Skeletal muscle satellite cell (primary cell): Measurements from ENCODE around the gene HCK.

ENCODE experiments used
- H3K27me3 ChIP-seq: 2 replicates; pipeline ENCODE4 v1.7.0; 2013; ENCODE audit warnings: low read length; ENCODE audit not compliant: control insufficient read depth, insufficient read depth
- H3K36me3 ChIP-seq: 2 replicates; pipeline ENCODE4 v1.7.0; 2013; ENCODE audit warnings: mild to moderate bottlenecking, control low read depth, low read length; ENCODE audit not compliant: insufficient read depth
- H3K4me1 ChIP-seq: 2 replicates; pipeline ENCODE4 v1.7.0; 2013; ENCODE audit warnings: low read length; ENCODE audit not compliant: control insufficient read depth, insufficient read depth
- H3K4me2 ChIP-seq: 2 replicates; pipeline ENCODE4 v1.7.0; 2013; ENCODE audit warnings: mild to moderate bottlenecking, low read length
- H3K4me3 ChIP-seq: 2 replicates; pipeline ENCODE4 v1.7.0; 2013; ENCODE audit warnings: low read length
- H3K9ac ChIP-seq: 2 replicates; pipeline ENCODE4 v1.7.0; 2013; ENCODE audit warnings: mild to moderate bottlenecking, low read depth, low read length, moderate library complexity
- H3K9me3 ChIP-seq: replicated peaks from 2 replicates; pipeline ENCODE4 v1.7.0; 2013; ENCODE audit warnings: mild to moderate bottlenecking, control low read depth, low read length

HCK gene

DNA sequence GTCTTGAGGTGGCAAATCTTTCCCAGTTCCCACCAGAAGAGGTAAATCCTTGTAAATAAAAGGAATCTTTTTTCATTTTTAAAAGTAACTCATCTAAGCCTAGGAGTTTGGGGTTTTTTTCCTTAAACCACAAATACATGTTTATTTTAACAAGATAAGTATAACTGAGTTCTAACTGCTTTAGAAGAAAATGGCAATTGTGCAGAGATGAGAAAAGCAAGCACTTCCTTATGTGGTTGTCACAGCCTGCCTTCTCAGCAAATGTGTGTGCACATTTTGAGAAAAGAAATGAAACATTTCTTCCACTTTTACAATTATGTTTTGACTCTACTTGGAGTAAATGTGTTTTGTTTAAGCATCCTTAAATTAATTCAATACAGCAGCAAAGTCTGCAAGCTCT is 17.7 kb downstream of the HCK start:
- Histone ChIP-seq H3K4me1 (peaks cover 9% of the 10 kb centered on the region), H3K4me2 (no peak overlapping the region), H3K4me3 (no peak overlapping the region), H3K36me3 (no peaks in the 10 kb centered on the region), H3K9me3 (no peaks in the 10 kb centered on the region), H3K9ac (no peak overlapping the region), H3K27me3 (peaks cover 54% of the 10 kb centered on the region)

DNA sequence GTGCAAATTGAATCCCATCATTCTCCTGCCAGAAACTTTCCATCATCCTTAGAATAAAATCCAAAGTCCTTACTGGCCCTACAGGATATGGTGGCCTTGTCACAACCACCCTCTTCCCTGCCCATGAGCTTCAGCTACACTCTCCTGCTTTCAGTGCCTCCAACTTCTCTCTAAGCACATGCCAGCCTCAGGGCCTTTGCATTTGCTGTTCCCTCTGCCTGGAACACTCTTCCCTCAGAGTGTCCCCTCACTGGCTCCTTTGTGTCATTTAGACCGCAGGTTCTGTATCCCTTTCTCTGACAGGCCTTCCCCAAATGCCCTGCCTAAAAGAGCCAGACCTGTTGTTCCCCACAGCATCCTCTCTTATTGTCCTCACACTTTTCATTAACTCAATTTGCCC is 18.2 kb downstream of the HCK start:
- Histone ChIP-seq H3K27me3 (peaks cover 52% of the 10 kb centered on the region), H3K36me3 (no peaks in the 10 kb centered on the region), H3K4me3 (no peak overlapping the region), H3K9me3 (no peaks in the 10 kb centered on the region), H3K4me2 (no peak overlapping the region), H3K9ac (no peak overlapping the region), H3K4me1 (peaks cover 9% of the 10 kb centered on the region)

DNA sequence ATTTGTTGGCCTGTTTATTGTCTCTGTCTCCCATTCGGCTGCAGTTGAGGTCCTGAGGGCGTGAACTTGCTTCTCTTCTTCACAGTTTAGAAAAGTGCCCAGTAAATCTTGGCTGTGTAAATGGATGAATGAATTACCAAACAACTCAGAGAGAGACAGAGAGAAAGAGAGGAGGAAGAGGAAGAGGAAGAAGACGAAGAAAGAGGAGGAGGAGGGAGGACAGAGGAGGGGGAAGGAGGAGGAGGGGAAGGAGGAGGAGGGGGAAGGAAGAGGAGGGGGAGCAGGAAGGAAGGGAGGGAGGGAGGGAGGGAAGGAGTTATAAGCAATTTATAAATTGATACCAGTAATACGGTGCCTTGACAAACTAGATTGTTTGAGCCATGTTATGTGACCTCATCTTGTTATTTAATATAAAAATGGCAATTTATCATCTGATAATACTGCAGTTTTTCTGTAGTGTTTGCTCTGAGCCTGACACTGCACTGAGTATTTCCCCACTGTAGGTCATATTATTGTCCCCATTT is 18.7 kb downstream of the HCK start:
- Histone ChIP-seq H3K4me2 (no peak overlapping the region), H3K9ac (no peak overlapping the region), H3K9me3 (no peaks in the 10 kb centered on the region), H3K27me3 (peaks cover 52% of the 10 kb centered on the region), H3K36me3 (no peaks in the 10 kb centered on the region), H3K4me3 (no peak overlapping the region), H3K4me1 (peaks cover 9% of the 10 kb centered on the region)

DNA sequence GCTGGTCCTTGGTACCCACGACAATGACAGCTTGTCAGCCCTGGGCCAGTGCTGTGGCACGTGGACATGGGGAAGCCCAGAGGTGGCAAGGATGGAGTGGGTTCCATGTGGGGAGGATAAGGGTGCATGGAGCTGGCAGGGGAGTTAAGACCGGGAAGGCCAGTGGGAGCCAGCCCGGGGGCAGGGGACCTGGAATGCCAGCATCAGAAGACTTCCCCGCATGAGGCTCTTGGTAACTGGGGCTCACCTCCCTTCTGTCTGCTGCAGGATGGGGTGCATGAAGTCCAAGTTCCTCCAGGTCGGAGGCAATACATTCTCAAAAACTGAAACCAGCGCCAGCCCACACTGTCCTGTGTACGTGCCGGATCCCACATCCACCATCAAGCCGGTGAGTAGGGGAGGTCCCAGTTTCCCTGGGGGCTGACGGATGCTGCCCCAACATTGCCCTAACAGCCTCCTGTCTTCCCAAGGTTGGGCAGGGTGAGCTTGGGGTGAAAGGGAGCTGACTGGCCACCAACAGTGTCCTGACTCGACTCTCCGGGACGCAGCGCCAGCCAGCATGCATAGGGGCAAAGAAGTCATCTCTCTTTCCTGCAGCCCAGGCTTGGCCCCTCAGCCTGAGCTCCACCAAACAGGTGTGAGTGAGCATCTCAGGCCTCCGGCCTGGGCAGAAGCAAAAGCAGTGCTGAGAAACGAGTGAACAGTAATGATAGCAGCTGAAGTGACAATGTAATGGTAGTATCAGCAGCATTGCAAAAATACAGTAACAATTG is 19.5 kb downstream of the HCK start:
- no peaks in the 10 kb centered on the region for H3K9me3 ChIP-seq
- H3K4me2 ChIP-seq, result no peak overlapping the region
- no peak overlapping the region for H3K9ac ChIP-seq
- no peak overlapping the region for H3K4me3 ChIP-seq
- no peaks in the 10 kb centered on the region for H3K36me3 ChIP-seq
- H3K4me1 ChIP-seq, result peaks cover 8% of the 10 kb centered on the region
- peaks cover 52% of the 10 kb centered on the region for H3K27me3 ChIP-seq

DNA sequence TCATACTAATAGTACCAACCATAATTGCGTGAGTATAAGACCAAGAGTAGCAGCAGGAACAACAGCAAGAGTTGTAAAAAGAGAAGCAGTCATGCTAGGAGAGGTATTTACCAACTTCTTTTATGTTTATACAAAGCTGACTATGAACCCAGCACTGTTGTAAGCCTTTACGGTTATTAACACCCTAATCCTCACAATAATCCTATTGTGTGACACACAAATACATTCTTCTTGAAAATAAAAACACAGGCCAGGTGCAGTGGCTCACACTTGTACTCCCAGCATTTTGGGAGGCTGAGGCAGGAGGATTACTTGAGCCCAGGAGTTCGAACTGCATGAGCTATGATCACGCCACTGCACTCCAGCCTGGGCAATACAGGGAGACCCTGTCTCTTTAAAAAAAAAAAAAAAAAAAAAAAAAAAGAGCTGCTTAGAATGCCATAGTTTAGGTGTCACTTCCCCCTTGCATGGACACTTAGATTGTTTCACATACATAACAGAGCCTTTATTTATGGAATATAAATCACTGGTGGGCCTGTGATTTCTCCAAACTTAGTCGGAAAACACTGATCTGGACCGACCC is 20.2 kb downstream of the HCK start:
- Histone ChIP-seq H3K36me3 (no peaks in the 10 kb centered on the region), H3K9me3 (no peaks in the 10 kb centered on the region), H3K27me3 (peaks cover 55% of the 10 kb centered on the region), H3K9ac (no peak overlapping the region), H3K4me3 (no peak overlapping the region), H3K4me1 (peaks cover 2% of the 10 kb centered on the region), H3K4me2 (no peak overlapping the region)

DNA sequence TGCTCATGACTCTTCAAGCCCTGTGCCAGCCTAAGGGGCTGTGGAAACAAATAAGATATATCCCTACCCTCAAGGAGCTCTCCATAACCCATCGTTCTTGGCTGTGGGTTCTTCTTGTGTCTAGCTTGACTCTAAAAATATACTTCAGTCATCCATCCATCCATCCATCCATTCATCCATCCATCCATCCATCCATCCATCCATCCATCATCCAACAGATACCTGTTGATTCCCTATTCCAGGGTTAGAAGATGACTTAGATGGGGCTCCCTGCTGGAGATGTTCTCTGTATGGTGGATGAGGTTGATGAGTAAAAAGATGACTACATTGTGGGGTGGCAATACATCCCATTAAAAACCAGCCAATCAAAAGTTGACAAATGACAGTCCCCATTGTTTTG is 23.5 kb downstream of the HCK start:
- H3K27me3 ChIP-seq, result peaks cover 58% of the 10 kb centered on the region
- no peaks in the 10 kb centered on the region for H3K36me3 ChIP-seq
- H3K4me1 ChIP-seq, result no peaks in the 10 kb centered on the region

DNA sequence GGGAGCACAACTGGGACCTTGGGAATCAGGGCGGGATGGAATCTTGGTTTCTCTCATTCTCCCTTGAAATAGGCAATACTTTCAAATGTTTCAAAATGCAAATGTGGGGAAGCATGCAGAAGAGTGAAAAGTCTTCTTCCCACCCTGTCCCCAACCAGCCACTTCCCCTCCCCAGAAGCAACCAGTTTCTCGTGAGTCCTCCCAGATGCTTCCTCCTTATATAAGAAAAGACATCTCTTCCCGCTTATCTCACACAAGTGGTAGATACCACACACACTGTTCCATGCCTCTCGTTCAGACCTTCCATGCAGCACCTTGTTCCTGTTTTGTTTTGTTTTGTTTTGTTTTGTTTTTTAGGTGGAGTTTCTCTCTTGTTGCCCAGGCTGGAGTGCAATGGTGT is 25.1 kb downstream of the HCK start:
- H3K9ac ChIP-seq, result no peak overlapping the region
- H3K9me3 ChIP-seq, result no peaks in the 10 kb centered on the region
- no peak overlapping the region for H3K4me2 ChIP-seq
- no peaks in the 10 kb centered on the region for H3K36me3 ChIP-seq
- H3K4me1 ChIP-seq, result no peaks in the 10 kb centered on the region
- H3K27me3 ChIP-seq, result peaks cover 61% of the 10 kb centered on the region
- H3K4me3 ChIP-seq, result no peak overlapping the region

More for the DNA sequence above, 23.5 kb downstream of the HCK start:
- Histone ChIP-seq H3K4me2 (no peak overlapping the region), H3K4me3 (no peak overlapping the region), H3K9me3 (no peaks in the 10 kb centered on the region), H3K9ac (no peak overlapping the region)

DNA sequence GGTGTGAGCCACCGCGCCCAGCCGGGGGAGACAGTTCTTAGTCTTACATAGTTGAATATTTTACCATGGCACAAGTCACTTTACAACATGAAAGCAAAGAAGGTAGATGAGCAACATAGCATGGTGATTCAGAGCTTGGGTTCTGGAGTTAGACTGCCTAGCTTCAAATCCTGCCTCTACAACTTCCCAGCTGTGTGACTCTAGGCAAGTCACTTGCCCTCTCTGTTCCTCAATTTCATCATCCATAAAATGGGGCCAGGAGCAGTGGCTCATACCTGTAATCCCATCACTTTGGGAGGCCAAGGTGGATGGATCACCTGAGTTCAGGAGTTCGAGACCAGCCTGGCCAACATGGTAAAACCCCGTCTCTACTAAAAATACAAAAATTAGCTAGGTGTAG is 26.3 kb downstream of the HCK start:
- Histone ChIP-seq H3K4me2 (no peak overlapping the region), H3K4me3 (no peak overlapping the region), H3K9me3 (no peaks in the 10 kb centered on the region), H3K9ac (no peak overlapping the region), H3K27me3 (peaks cover 66% of the 10 kb centered on the region), H3K4me1 (no peaks in the 10 kb centered on the region), H3K36me3 (no peaks in the 10 kb centered on the region)

DNA sequence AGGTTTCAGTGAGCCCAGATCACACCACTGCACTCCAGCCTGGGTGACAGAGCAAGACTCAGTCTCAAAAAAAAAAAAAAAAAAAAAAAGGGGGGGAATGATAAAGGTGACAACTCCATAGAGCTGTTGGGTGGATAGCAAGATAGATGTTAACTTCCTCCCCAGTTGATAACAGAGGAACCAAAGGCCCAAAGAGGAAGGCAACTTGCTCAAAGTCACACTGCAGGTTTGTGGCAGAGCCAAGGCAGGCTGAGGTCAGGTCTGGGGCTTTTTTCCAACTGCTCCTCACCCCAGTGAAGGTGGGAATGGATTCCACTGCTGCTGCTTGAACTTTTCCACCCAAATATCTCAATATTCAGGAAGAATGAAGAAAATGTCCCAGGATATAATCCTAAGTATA is 26.7 kb downstream of the HCK start:
- Histone ChIP-seq H3K27me3 (peaks cover 68% of the 10 kb centered on the region), H3K9ac (no peak overlapping the region), H3K4me2 (no peak overlapping the region), H3K9me3 (no peaks in the 10 kb centered on the region), H3K4me1 (no peaks in the 10 kb centered on the region), H3K36me3 (no peaks in the 10 kb centered on the region), H3K4me3 (no peak overlapping the region)

DNA sequence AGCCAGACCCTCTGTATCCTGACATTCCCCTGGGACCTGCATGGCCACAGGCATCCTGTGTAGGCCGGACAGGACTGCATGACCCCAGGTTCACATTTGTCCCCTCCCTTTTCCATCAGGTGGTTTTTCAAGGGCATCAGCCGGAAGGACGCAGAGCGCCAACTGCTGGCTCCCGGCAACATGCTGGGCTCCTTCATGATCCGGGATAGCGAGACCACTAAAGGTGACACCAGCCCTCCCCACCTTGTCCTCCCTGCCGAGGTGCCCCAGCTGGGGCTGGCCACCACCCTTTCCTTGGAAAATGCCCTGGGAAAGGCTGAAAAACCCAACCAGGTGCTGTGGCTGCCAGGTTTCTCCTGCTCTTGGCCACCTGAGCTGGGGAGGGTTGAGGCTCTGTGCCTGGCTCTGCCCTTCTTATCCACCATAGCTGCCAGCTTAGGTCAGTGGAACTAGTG is 27.6 kb downstream of the HCK start:
- H3K27me3 ChIP-seq, result peaks cover 68% of the 10 kb centered on the region
- H3K4me3 ChIP-seq, result no peak overlapping the region
- H3K4me1 ChIP-seq, result no peaks in the 10 kb centered on the region
- H3K36me3 ChIP-seq, result no peaks in the 10 kb centered on the region
- no peaks in the 10 kb centered on the region for H3K9me3 ChIP-seq
- H3K4me2 ChIP-seq, result no peak overlapping the region
- H3K9ac ChIP-seq, result no peak overlapping the region

DNA sequence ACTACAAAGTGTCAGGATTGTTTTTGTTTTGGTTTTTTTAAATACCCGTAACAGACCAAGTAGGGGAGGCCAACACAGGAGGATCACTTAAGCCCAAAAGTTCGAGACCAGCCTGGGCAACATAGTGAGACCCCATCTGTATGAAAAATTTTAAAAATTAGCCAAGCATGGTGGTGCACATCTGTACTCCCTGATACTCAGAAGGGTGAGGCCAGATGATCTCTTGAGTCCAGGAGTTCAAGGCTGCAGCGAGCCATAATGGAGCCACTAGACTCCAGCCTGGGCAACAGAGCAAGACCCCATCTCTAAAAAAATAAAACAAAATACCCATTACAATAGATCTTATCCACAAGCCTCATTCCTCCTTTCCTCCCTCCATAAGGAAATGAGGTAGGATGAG is 28.7 kb downstream of the HCK start:
- Histone ChIP-seq H3K4me3 (no peak overlapping the region), H3K9ac (no peak overlapping the region), H3K27me3 (peaks cover 68% of the 10 kb centered on the region), H3K36me3 (no peaks in the 10 kb centered on the region), H3K4me1 (no peaks in the 10 kb centered on the region), H3K9me3 (no peaks in the 10 kb centered on the region), H3K4me2 (no peak overlapping the region)

DNA sequence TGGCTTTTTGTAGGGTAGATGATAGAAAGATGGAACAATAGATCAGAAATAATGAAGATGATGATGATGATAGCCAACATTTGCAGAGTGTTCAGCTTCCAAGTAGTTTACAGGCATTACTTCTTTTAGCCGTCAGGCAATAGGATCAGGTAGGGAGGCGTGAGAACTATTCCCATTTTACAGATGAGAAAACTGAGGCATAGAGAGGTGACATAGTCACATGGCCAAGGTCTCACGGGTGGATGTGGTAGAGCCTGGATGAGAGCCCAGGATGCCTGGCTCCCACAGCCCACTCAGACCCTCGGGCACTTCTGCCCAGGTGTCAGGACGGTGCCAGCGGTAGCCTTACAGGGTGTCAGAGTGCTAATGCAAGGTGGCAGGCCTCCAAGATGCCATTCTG is 31.4 kb downstream of the HCK start:
- no peaks in the 10 kb centered on the region for H3K36me3 ChIP-seq
- H3K9me3 ChIP-seq, result no peaks in the 10 kb centered on the region
- H3K27me3 ChIP-seq, result peaks cover 70% of the 10 kb centered on the region
- no peak overlapping the region for H3K4me3 ChIP-seq
- no peaks in the 10 kb centered on the region for H3K4me1 ChIP-seq
- no peak overlapping the region for H3K4me2 ChIP-seq
- H3K9ac ChIP-seq, result no peak overlapping the region
